Measurements from ENCODE around the gene SPTBN1.

Gene SPTBN1

DNA sequence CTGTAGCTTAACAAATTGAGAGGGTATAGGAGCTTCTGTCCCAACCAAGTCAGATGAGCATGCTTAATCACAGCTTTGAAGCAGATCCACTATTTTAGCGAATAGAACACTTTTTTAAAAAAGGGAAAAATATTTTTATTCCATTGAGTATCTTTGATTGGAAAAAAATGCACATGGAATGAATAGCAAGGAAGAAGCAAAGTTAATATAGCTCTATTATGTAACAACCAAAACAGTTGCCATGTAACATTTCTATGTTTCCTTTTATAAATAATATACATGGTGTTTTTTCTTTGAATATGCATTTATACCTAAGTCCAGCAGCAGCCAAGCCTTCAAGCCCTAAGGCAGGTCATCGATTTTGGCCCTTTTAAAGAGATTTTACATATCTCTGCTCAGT, 21.4 kb upstream of the SPTBN1 start:
- DNase-seq: no peak

DNA sequence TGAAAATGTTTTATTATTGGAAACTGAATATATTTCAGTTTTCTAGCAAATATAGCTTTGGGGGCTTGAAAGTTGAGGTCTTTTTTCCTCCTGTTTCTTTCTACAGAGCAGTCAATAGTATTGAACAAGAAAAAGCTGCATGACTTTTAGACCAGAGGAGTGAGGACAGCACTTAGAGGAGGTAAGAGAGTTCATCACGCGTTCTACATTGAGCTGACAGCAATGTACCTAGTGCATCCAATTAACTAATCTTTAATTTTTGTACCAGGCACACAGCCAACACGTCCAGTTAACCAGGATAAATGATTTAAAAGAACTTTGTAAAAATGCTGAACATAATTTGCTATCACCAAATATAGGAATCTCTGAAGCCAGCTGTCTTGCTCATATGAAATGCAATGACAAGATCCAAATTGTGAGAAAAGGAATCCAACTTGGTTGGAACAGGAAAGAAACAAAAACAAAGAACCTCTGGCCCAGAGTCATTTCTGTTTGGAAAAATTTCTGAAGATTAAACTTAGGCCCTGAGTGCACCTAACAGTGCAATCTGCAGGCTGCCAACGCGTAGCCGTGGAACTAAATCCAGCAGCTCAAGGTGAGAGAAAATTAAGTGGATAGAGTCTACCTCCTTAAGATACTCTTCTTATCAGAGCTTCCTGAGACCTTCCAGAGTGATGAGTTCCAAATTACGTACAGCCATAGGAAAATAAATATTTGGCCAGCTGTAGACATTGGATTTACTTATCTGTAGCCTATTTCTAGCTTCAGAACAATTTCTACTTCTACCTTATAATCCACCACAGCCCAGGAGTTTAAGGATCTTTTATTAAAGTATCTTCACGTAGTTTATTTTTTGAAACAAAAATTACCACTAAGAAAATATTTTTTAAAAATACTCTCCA, 20.6 kb upstream of the SPTBN1 start:
- no peak for DNase-seq

DNA sequence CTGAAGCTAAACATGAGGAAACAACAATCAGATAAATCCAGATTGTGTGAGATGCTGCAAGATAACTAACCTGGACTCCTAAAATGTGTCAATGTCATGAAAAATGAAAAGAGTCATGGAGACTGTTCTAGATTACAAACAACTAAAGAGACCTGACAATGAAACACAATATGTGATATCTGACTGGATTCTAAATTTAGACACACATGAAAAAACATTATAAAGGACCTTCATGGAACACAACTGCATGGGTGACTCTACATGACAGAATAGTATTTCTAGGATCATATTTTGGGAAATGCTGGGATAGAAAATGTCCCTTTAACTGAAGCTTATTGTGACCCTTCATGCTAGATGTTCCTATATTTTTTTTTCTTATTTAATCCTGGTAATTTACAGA, 18.5 kb upstream of the SPTBN1 start:
- DNase-seq: no peak

DNA sequence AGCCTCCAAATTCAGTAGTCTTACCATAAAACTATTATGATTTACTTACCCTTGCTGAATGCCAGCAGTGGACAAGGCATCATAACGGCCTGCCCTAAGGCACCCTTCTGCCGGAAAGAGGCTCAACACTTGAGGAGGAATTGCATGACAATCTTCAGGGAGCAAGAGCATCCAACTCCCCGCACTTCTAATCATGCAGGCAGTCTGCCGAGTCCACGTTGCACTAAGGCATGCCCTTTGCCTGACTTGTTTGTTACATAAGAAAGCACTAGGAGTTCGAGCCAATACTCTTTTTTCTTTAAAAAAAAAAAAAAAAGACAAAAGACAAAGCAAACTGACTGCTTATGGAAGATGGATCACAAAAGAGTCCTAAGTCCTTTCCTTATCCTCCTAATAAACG, 17.9 kb upstream of the SPTBN1 start:
- DNase-seq: no peak

DNA sequence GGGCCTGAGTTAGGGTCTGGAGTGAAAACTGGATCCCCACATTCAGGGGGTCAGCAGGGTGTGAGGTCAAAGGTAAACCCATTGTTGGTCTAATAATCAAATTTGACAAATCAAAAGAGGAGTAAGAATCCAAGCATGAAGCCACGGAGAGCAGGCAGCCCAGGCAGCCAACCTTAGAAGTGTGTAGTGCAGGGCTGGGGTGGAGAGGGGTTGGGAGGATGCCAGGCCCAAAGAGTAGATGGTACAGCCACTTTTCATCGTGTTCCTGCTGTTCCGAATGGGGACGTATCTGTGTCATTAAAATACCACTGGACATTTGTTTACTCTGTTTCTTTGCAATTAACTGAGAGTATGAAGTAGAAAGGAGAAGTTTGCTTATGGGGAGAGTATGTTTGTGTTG, 16.5 kb upstream of the SPTBN1 start:
- DNase-seq: no peak

DNA sequence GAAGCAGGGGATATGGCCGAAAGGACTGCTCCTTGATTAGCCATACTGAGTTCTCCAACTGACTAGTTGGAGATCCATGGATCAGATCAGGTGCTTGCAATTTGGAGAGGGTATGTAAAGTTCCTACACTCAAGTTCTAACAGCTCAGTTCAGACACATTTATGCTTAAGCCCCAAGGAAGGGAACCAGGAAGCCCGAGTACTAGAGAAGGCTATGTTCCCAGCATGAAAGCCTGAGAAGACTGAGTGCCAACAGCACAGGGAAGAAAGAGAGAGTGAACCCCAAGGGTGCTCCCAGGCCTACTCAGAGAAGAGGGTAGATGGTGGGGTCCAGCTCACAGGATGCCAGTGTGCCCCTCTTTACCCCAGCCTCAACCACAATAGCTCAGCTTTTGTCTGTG, 16.1 kb upstream of the SPTBN1 start:
- DNase-seq: no peak

DNA sequence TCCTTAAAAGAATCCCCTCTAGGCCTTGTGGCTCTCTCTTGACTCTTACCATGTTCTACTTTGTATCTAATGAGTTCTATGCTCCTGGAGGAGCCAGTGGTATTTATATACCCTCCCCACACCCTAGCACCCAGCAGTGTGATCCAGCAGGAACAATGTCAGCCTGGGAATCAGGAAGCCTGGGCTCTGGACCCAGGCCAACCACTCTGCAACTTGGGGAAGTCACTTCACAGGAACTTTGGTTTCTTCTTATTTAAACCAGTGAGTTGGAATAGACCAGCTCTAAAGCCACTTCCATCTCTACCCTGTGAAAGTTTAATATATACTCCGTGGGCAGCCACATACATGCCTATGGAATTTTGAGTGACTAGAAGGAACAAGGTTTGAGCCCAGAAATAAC, 11.6 kb upstream of the SPTBN1 start:
- DNase-seq: no peak

DNA sequence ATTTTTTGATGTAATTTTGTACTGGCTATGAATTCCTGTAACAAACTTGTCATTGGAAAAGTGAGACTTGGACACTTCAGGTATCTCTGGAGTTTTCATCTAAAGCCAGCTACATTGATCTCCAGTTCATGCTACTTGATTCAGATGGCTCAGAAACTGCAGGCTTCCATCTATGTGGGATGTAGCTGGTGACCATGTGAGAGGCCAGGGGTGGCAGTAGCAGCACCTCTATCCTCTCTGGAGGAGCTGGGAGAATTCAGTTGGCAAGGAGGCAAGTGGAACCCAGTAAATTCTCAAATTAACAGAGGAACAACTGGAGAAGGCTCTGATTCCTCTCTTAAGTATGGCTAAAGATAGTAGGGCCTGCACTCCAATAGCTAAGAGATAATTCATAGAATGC, 10.0 kb upstream of the SPTBN1 start:
- no peak for DNase-seq

DNA sequence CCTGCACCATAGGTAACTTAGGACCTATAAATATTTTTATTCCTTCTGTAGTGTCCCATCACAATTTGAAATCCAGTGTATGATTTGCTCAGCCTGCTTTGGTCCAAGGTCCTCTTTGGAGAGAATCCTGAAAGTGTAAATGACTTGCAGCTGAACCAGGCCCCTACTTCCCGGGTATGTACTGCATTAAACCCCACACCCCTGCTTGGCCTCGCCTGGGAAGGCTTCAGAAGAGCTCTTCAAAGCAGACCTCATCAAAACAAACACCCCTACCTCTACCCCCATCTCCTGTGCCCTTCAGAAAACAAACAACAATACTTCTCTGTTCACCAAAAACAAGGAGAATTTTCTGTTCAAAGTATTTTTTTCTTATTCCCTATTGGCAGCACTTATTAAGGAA, 9.5 kb upstream of the SPTBN1 start:
- no peak for DNase-seq

DNA sequence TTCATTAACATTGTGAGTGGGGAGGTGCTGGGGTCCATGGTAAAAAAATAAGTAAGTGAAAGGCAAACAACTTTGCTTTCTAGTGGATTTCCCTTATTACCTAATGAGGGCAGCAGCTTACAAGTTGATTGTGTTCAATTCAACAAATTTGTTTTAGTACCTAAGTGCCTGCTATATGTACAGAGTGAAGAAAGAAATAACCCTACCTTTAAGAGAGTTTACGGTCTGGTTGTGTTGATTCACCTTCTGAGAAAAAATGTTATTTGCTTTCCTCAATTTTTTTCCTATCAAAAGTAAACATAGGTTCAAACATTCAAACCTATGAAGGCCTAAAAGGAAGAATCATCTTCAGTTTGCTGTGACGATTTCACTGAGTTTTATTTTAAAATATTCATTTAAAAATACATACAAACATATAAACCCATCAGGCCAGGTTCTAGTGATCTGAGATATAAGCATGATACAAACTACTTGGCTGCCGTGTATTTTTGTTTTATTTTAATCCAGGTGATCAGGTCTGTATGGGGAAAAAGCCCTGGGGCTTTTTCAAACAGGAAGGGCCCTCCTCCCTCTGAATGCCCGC, 1.5 kb upstream of the SPTBN1 start:
- no peak for DNase-seq

DNA sequence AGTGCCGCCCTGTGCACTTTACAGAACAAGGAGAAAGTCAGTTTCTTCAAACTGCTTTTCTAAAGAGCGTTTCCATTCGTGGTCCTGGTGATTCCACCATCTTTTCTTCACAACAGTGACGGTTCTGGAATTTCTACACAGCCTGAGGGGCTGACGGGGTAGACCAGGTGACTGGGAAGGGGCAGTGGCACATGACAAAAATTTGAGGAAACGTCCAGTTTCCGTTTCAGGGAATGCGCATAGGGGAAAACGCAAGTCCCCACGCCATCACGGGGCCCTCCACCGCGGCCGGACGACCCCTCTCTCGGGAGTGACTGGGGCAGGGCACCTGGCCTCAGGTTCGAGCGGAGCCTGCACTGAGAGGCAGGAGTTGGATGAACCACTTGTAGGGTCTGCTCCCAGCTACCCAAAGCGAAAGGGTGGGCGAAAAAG, 980 bp upstream of the SPTBN1 start:
- DNase-seq: no peak

DNA sequence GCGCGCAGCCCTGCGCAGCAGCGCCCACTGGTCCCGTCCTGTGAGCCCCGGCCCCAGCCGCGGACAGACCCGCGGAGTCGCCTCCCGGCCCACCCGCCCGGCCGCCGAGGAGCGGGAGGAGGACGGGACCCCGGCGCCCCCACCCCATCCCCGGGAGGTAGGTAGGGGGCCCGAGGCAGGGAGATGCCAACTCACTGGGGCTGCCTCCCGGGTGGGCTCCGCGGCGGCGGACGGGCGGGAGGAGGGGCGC, 160 bp downstream of the SPTBN1 start:
- DNase-seq: no peak

DNA sequence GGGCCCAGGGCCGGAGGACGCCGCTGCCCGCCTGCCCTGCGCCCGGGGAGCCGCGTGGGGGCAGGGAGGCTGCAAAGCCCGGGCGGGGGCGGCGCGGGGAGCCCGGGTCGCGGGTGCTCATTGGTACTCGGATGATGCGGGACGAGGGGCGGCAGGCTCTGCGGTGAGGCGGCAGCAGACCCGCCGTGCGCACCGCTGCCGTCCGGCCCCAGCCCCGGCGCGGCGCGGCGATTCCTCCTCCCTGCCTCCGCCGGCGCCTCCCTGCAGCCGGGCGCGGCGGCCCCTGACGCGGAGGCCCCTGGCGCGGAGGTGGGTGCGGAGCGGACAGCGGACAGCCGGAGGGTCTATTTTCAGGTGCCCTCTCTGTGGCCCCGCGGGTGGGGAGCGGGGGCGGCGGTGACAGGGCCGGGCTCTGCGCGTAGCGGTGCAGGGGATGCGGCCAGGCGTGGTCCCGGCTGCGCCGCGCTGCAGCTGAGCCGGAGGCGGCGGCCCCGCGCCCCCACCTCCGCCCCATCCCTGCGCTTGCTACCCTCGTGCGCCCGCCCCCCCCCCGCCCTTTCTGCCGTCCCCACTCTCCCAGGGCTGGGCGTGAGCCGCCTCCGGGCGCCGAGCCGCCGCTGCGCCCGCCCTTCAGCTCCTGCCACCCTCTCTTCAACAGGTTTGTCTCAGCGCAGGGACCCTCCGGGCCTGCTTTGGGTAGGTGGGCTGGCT, 640 bp downstream of the SPTBN1 start:
- DNase-seq: no peak

DNA sequence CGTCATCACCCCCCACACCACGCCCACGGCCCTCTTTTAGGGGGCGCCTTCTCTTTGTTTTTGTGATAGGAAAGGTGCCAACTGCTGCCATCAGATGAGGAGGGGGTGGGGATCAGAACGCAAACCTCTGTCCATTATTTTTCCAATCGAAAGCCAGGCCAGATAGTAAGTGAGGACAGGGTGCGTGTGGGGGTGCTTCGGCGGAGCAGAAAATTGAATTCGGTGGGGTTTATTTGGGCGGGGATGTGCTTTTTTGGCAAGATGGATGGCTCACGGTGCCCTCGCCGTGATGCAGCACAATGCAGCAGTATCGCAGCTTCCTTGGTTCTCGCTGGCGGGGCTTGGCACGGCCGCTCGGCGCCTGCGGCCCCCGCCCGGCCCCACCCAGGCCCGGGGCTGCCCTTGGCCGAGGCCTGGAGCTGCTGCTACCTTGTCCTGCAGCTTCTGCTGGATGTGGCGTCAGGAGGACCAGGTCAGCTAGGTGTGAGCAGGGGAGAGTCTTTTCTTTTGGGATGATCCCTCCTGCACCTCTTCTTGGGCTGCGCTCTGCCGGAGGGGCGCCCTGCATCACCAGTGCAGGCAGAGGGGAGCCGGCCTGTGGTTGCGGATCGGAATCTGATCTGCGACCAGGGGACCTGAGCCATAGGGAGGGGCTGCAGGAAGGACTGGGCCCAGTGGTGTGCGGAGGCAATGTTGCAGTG, 1.3 kb downstream of the SPTBN1 start:
- DNase-seq: no peak

DNA sequence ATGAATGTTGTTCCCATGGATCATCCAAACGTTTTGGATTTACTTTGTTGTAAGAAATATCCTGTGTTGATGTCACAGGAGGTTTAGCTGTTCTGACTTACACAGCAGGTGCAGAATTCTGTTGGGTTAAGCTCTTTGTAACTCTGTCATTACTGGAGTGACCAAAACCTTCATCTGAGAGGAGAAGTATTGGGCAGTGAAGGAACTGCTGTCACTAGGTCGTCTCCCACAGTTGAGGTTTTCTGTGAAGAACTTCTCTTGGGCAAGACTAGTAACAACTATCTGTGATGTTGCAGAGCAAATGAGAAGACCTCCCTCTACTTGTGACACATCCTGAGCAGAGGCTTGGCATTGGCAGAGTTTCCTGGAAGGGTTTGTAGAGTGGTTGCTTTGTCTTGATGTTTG, 2.9 kb downstream of the SPTBN1 start:
- DNase-seq: no peak

DNA sequence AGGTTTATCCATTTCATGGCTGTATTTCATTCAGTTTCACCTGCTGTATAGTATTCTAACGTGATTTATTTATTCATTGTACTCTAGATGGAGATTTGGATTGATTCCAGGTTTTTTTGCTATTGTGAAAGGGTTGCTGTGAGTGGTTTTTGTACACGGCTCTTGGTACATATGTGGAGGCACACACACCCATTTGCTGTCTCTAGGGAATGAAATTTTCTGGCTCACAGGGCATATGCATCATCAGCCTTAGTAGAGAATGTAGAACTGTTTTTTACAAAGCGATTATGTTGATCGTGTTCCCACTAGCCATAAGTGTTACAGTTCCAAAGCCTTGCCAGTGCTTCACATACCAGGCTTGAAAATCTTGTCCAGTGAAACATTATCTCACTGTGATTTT, 5.1 kb downstream of the SPTBN1 start:
- DNase-seq: no peak

DNA sequence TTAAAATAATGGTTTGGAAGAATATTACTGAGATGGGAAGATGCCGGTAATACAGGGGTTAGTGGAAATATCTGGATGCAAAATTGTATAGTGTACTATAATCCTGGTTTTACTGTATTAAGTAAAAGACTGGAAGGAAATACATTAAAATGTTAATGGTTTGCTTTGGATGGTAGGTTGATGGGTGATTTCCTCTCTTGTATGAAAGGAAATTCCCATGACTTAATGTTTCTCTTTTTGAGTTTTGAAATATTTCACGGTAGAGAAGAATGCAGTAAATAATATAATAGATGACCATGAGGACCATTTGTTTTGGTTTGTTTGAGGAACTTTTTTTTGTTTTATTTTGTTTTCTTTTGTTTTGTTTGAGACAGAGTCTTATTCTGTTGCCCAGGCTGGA, 8.2 kb downstream of the SPTBN1 start:
- DNase-seq: no peak

DNA sequence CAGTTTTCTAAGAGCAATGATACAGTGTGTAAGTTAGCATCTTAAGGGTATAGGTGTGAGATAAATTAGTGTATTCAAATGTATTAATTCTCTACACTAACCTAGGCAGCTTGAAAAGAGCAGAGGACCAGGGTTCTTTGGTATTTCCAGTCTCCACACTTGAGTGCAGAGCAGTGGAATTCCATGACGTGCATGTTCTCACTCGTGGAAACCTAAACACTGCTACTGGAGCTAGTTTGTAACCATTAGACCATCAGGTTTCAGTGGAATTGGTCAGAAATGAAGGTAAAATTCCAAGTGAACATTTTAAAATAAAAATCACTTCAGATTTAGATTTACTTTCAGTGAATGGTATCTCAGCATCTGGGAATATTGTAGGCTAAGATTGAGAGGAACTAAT, 9.0 kb downstream of the SPTBN1 start:
- DNase-seq: no peak

DNA sequence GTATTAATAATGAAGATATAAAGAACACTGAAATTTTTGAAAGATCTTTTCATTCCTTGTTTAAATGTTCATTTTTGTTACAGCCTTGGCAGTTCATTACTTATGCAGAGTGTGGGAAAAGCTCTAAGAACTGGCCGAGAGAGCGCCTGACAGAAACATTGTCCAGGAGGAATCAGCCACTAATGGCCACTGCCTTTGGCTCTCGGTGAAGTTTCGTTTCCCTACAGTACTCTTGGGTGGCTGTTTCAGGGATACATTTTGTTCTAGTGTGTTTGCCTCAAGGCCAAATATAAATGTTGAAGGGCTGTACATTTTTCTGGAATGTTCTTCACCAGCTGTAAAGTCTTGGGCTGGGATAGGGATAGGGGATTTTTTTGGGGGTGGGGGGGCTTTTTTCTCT, 10.7 kb downstream of the SPTBN1 start:
- DNase-seq: no peak

DNA sequence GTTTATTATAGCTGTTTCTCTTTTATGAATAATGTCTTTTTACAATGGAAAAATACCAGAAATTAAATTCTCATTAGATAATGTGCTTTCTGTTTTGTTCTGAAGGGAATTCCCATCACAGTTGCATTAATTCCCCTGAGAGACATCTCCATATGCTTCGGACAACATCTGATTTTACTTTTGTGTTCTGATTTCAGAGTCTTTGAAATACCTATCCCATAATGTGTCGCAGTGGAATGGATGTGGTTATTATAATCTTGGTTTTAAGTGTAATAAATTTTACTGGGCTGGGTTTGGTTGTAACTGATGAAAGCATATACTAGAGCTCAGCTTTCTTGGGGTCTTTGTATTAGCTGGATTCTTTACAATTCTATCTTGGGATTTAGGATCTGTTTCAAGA, 12.5 kb downstream of the SPTBN1 start:
- no peak for DNase-seq

DNA sequence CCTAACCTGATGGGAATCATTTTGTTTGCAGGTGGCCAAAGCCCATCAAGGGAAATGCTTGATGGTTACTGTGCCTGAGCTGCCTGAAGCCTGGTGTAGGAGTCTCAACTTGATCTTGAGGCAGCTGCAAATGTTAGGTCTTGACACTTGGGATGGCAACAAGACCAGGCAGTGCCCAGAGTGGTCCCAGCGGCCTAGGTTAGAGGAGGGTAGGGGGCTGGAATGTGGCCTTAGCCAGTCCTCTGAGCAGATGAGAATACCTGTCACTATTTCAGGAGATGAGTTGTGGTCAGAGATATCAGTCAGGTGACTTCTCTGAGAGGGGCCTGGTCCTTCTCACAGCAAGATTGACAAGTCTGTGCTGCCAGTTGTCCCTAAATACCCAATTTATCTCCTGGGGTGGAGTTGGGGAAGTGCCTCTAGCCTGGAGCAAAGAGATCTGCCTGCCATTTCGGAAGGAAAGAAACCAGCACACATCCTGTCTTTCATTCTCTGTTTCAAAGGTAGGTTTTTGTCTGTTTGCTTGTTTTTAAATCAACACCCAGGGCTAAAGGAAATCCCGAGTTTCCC, 13.4 kb downstream of the SPTBN1 start:
- DNase-seq: no peak

DNA sequence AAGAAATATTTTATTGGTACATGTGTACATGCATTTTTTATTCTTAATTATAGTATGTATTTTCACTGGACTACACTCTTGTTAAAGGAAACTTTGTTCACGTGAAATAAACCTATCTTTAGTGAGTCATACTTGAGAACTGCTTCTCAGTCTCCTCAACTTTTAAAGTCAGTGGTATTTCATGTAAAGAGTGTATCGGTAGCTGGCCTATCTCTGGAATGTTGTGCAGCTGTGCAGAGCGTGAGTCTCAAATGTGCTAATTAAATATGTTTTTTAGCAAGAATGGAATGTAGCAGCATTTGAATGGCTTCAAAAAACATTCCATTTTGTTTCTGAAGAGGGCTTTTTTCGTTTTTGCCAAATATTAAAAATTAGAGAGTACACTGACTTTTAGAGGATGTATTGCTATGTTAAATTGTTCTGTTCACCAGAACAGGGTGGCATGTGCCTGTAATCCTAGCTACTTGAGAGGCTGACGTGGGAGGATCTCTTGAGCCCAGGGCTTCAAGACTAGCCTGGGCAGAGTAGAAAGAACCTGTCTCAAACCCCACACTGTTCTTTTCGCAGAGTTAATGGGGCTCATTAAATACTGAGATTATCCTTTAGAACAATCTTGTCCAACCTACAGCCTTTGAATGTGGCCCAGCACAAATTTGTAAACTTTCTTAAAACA, 14.3 kb downstream of the SPTBN1 start:
- DNase-seq: no peak

DNA sequence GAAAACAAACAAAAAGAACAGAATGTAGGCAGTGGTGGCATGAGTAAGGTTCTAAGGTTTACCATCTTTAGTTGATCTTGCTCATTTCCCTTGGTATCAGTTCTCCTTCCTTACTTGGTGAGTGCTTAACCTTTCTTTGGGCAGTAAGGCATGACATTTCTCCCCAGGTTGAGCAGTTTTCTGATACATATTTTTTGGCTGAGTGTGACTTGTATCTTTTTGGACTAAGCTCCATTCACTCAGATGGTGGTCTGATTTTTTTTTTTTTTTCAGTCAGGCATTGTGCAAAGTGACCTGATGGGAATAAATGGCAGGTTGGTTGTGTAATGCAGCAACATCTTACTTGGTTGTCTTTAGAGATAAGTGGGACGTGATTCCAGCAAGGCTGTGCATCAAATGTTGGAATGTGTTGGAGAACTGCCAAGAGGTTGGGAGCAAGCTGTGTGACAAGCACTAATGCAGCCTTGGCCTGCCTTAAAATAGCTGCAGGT, 15.1 kb downstream of the SPTBN1 start:
- no peak for DNase-seq

Measured in CD4-positive, alpha-beta T cell treated with Interleukin-15 for 1 hour (primary cell).